ENCODE data around the gene LANCL3.

- TF ChIP-seq REST (IDR thresholded peaks at IDR 0.05; ENCODE audit: low read depth) (no peak), EP300 (IDR thresholded peaks at IDR 0.05; ENCODE audit: borderline replicate concordance) (no peak), TAF1 (IDR thresholded peaks at IDR 0.05; ENCODE audit: low read depth) (no peak), NFIC (IDR thresholded peaks at IDR 0.05) (no peak), YY1 (IDR thresholded peaks at IDR 0.05; ENCODE audit: low read depth) (no peak), TCF12 (IDR thresholded peaks at IDR 0.05; ENCODE audit: low read depth) (no peak), ZBTB7A (IDR thresholded peaks at IDR 0.05; ENCODE audit: low read depth) (no peak), MAX (IDR thresholded peaks at IDR 0.05) (no peak), USF1 (IDR thresholded peaks at IDR 0.05) (no peak)
Observed at GRCh38 chrX:37672563-37672962, 101.1 kb downstream of the LANCL3 start.

Measured in Ishikawa (cell line).